ENCODE data around the gene PERM1. TPM values are rescaled to one million over a fixed set of nuclear protein-coding genes. Genes with fewer than 3 reads are reported as not detected.
"Not testable (repeated sequence)": the region's sequence is repeated elsewhere in the genome, so short reads cannot be mapped to it uniquely, and the experiment has no call there.

Gene PERM1, protein sequence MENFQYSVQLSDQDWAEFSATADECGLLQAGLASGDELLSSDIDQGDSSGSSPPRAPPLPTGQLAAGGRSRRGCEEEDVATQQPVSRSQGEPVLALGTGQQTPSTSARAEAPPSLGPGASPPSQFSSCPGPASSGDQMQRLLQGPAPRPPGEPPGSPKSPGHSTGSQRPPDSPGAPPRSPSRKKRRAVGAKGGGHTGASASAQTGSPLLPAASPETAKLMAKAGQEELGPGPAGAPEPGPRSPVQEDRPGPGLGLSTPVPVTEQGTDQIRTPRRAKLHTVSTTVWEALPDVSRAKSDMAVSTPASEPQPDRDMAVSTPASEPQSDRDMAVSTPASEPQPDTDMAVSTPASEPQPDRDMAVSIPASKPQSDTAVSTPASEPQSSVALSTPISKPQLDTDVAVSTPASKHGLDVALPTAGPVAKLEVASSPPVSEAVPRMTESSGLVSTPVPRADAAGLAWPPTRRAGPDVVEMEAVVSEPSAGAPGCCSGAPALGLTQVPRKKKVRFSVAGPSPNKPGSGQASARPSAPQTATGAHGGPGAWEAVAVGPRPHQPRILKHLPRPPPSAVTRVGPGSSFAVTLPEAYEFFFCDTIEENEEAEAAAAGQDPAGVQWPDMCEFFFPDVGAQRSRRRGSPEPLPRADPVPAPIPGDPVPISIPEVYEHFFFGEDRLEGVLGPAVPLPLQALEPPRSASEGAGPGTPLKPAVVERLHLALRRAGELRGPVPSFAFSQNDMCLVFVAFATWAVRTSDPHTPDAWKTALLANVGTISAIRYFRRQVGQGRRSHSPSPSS
- total RNA-seq (100 to 1,000 TPM in 2 of 4 donors, 10 to 100 TPM in 2; 13.9 to 249 (median 109) TPM), polyA plus RNA-seq (100 to 1,000 TPM in 1 of 3 donors, 10 to 100 TPM in 2; 38.1 to 239 (median 58.5) TPM)
- long read RNA-seq, donor 1, transcript PERM1-202 (3 exons, 3,340 nt), result major isoform, 10 of 24 reads
- long read RNA-seq, donor 1, partial matches to known transcripts, result 3 of 24 reads
- long read RNA-seq, donor 1, other reads (novel, unspliced or antisense), result 11 of 24 reads
- long read RNA-seq, donor 2, transcript PERM1-202 (3 exons, 3,340 nt), result major isoform, 324 of 665 reads
- long read RNA-seq, donor 2, partial matches to known transcripts, result 71 of 665 reads
- long read RNA-seq, donor 2, other reads (novel, unspliced or antisense), result 267 of 665 reads

DNA sequence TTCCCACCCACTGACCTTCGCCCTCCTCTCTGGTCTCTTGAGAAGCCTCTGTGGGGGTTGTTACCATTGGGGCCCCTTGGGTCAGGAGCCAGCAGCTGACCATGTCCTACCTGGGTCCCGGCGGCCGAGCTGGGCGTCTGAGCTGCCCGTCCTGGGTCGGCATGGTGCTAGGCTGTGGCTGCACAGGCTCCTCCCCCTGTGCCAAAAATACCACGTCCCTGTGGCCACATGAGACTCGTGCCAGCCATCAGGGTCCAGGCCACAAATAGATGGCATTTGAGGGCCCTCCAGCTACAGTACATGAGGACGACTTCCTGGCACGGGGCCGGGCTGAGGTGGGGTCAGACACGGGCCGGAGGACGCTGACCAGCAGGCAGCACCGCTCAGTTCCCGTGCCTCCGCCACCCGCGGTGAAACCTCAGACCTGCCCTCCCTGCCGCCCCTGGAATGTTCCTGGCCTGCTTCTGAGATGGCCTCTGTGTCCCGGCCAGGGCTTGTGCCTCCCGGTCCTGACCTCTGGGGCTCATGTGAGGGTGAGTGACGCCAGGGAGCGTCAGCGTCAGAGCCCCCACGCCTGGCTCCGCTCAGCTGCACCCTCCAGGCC lies at the start of gene PERM1:
TSS of gene PERM1 (minus strand) at position 139 of the 604 bp plus-strand sequence. CDS start 1,064 bp downstream, outside the sequence.
- intact Hi-C loops (cut with DNase I), result loop anchor here in 1 of 2 donors (5.0 kb wide), 1 partner anchor 310 kb away; no protein-coding TSS in a partner anchor
- Histone ChIP-seq H3K27me3 (ENCODE audit: insufficient read depth in 3 of 3, low read length in 2 of 3) (no peaks in the 10 kb centered on the region), H3K4me1 (peaks cover 40% of the 10 kb centered on the region), H3K36me3 (ENCODE audit: insufficient read depth in 1 of 2, low read depth in 1 of 2) (no peaks in the 10 kb centered on the region), H3K9me3 (no peaks in the 10 kb centered on the region), H3K4me3 (peak within 1 kb of the TSS; percentile 53), H3K27ac (peak within 1 kb of the TSS; percentile 93)
- DNase-seq (peak; percentile 83 to 97), ATAC-seq (peak; percentile 60 to 70 (median 69))
- TF ChIP-seq, protein P1, sequence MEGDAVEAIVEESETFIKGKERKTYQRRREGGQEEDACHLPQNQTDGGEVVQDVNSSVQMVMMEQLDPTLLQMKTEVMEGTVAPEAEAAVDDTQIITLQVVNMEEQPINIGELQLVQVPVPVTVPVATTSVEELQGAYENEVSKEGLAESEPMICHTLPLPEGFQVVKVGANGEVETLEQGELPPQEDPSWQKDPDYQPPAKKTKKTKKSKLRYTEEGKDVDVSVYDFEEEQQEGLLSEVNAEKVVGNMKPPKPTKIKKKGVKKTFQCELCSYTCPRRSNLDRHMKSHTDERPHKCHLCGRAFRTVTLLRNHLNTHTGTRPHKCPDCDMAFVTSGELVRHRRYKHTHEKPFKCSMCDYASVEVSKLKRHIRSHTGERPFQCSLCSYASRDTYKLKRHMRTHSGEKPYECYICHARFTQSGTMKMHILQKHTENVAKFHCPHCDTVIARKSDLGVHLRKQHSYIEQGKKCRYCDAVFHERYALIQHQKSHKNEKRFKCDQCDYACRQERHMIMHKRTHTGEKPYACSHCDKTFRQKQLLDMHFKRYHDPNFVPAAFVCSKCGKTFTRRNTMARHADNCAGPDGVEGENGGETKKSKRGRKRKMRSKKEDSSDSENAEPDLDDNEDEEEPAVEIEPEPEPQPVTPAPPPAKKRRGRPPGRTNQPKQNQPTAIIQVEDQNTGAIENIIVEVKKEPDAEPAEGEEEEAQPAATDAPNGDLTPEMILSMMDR (IDR thresholded peaks at IDR 0.05), result no peak
- 20 to 29% (median 28%) methylated on average over 18 to 28 of the region's 28 CpGs for WGBS, 3 donors

DNA sequence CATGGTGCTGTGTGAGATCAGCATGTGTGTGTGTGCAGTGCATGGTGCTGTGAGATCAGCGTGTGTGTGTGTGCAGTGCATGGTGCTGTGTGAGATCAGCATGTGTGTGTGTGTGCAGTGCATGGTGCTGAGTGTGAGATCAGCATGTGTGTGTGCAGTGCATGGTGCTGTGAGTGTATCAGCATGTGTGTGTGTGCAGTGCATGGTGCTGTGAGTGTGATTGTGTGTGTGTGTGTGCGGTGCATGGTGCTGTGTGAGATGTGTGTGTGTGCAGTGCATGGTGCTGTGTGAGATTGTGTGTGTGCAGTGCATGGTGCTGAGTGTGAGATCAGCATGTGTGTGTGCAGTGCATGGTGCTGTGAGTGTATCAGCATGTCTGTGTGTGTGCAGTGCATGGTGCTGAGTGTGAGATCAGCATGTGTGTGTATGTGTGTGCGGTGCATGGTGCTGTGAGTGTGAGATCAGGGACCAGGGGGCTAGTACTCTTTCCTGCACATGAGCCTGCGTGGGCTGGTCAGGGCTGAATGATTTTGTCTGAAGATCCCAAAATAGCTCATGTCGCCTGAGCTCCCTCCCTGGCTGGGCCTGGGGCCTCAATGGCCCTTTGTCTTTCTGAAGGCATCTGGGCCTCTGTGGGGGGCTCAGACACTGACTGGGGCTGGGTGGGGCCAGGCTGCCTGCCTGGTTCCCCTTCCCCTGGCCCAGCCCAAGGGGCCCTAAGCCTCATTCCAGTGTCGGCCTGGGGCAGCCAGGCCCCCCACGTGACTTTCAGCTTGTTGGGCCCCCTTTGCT lies 49.2 kb upstream of the PERM1 start:
- H3K9me3 ChIP-seq; ATAC-seq; DNase-seq; H3K4me3 ChIP-seq; H3K36me3 ChIP-seq (ENCODE audit: insufficient read depth in 1 of 2, low read depth in 1 of 2); H3K27ac ChIP-seq: not testable (repeated sequence)
- 64 to 79% (median 65%) methylated on average over 6 to 7 of the region's 7 CpGs for WGBS, 3 donors
- Histone ChIP-seq H3K4me1 (peaks cover 11% of the 10 kb centered on the region), H3K27me3 (ENCODE audit: insufficient read depth in 3 of 3, low read length in 2 of 3) (peaks cover 0 to 47% (median 12%) of the 10 kb centered on the region in 3 donors)
- intact Hi-C loops (cut with DNase I), result loop anchor here (5.0 to 10.0 kb wide), 3 partner anchors 224 to 261 kb away; partner anchors contain the start of gene UBE2J2 (in 1 of the 2)

DNA sequence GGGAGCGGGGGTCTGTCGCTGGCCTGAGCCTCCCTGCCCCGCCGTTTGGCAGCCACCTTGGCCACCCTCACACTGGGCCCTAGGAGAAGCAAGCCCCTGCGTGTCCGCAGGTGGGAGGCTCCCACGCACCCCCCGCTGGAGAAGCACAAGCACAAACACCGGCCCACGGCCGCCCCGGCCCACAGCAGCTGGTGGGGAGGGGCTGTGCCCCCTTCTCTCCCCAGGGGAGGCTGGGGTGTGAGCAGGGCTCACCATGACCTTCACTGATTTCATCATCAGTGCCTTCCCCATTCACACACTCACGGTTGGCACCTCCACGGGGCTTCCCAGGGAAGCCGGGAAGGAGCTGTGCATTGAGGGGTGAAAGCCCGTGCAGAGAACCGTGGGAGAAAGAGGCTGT lies 45.9 kb upstream of the PERM1 start:
- 65 to 69% (median 68%) methylated on average over 16 to 17 of the region's 17 CpGs for WGBS, 3 donors
- Histone ChIP-seq H3K27ac (no peak overlapping the region), H3K27me3 (ENCODE audit: insufficient read depth in 3 of 3, low read length in 2 of 3) (peaks cover 0 to 31% (median 11%) of the 10 kb centered on the region in 3 donors), H3K4me1 (peaks cover 4% of the 10 kb centered on the region), H3K9me3 (no peaks in the 10 kb centered on the region), H3K36me3 (ENCODE audit: insufficient read depth in 1 of 2, low read depth in 1 of 2) (no peaks in the 10 kb centered on the region), H3K4me3 (no peak overlapping the region)
- DNase-seq (no peak), ATAC-seq (no peak)
- TF ChIP-seq, protein P1 (IDR thresholded peaks at IDR 0.05), result no peak
- intact Hi-C loops (cut with DNase I), result no loop called here

DNA sequence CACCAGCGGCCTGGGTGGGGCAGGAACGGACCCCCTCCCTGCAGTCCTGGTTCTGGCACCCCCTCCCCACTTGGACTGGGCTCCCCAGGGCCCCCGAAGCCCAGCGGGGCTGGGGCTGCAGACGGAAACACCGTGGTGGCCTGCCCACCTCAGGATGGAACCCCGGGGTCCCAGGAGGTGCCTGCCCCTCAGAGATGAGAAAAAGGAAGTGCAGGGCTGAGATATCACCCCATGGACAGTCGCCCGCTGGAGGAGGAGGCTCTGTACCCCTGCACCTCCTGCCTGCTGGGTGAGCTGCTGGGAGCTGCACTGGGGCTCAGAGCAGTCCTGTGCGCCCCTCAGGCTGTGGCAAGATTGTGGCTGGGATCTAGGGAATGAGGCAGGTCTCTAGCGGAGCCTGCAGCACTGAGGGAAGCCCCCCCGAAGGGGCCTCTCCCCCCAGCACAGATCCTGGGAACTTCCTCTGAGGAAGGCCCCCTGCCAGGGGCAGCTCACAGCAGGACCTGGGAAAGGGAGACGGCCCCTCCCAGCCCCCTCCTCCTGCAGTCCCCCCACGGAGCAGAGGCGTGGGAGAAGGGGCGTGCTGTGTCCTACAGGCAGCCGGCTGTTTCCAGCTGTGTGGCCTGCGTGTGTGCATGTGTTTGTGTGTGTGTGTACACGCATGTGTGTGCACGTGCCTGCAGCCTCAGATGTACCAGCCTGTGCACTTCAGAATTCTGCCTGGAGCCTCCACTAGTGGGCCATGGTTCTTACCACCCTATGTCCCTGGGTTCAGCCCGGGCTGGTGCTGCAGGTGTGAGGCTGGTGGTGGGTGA lies 44.9 kb upstream of the PERM1 start:
- WGBS, 3 donors, result 64 to 70% (median 68%) methylated on average over 19 to 21 of the region's 21 CpGs
- TF ChIP-seq, protein P1 (IDR thresholded peaks at IDR 0.05), result no peak
- no peak overlapping the region for H3K4me3 ChIP-seq
- DNase-seq, result no peak
- no peak for ATAC-seq
- intact Hi-C loops (cut with DNase I), result no loop called here
- H3K9me3 ChIP-seq, result no peaks in the 10 kb centered on the region
- no peak overlapping the region for H3K27ac ChIP-seq
- no peaks in the 10 kb centered on the region for H3K4me1 ChIP-seq
- H3K27me3 ChIP-seq (ENCODE audit: insufficient read depth in 3 of 3, low read length in 2 of 3), result peaks cover 0 to 26% (median 11%) of the 10 kb centered on the region in 3 donors
- H3K36me3 ChIP-seq (ENCODE audit: insufficient read depth in 1 of 2, low read depth in 1 of 2), result no peaks in the 10 kb centered on the region
